ENCODE results near the gene NFX1.
"Not testable (repeated sequence)": the region's sequence is repeated elsewhere in the genome, so short reads cannot be mapped to it uniquely, and the experiment has no call there.

Gene NFX1

DNA sequence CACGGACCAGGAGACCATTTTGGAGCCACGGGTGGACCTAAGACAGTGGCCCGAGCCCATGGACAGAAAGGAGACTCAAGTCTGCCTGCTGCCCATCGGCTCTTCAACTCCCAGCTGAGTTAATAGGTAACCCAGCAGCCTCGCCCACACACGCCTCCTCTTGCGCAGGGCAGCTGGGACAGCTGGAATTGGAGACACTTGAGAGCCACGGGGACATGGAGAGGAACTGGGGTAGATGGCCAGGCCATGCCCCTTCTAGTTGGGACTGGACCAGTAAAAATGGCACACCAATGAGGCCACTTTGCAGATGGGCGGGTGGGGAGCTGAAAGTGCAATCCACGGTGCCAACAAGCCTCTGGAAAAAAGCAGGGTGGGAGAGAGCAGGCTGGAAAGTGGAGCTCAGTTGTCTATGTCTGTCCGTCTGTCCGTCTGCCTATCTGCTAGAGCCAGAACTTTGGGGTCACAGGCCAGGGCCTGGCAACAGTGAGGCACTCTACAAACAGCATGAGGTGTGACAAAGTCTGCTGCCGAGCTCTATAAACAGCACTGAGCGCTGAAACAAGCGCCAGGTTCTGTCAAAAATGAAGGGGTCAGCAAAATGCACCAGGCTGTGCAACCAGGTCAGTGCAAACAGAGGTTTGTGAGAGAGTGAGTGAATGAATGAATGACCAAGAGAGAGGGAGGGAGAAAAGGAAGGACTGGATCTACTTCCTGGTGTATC, 105.0 kb downstream of the NFX1 start:
- not testable (repeated sequence) for H2BK5ac ChIP-seq (ENCODE audit: low read depth, low read length, poor library complexity, severe bottlenecking); H2AFZ ChIP-seq (ENCODE audit: low read depth, low read length); H3K18ac ChIP-seq (ENCODE audit: low read depth in 1 of 2, low read length in 2 of 2); H3K27ac ChIP-seq (ENCODE audit: low read length, poor library complexity, severe bottlenecking); H3K14ac ChIP-seq (ENCODE audit: low read length in 2 of 2); H3K23ac ChIP-seq (ENCODE audit: low read length in 2 of 2); DNase-seq; H2BK15ac ChIP-seq (ENCODE audit: low read depth, poor library complexity, severe bottlenecking); H2BK12ac ChIP-seq (ENCODE audit: low read length in 2 of 2); H3K9me3 ChIP-seq (ENCODE audit: control insufficient read depth, low read length); H3K27me3 ChIP-seq (ENCODE audit: control insufficient read depth in 1 of 2, insufficient read depth in 1 of 2, low read length in 2 of 2); H4K91ac ChIP-seq (ENCODE audit: low read length); H2BK120ac ChIP-seq (ENCODE audit: low read depth, low read length); H2AK5ac ChIP-seq (ENCODE audit: low read length, severe bottlenecking); H3K4ac ChIP-seq (ENCODE audit: low read depth in 1 of 2, low read length in 2 of 2); H3K79me1 ChIP-seq (replicated peaks; ENCODE audit: low read length, poor library complexity, severe bottlenecking); H3K4me3 ChIP-seq (ENCODE audit: insufficient read depth in 1 of 2, low read depth in 1 of 2, low read length in 2 of 2); H4K8ac ChIP-seq (ENCODE audit: low read length); H3K36me3 ChIP-seq (ENCODE audit: control insufficient read depth in 1 of 2, insufficient read depth in 2 of 2, low read depth in 1 of 2, low read length in 2 of 2); H3K4me2 ChIP-seq (ENCODE audit: low read length, poor library complexity, severe bottlenecking); H3K9ac ChIP-seq (ENCODE audit: low read length)
- WGBS: 92% methylated on average over 15 of the region's 15 CpGs
- peaks cover 16% of the 10 kb centered on the region for H3K4me1 ChIP-seq (ENCODE audit: control insufficient read depth, insufficient read depth, low read depth, low read length)

DNA sequence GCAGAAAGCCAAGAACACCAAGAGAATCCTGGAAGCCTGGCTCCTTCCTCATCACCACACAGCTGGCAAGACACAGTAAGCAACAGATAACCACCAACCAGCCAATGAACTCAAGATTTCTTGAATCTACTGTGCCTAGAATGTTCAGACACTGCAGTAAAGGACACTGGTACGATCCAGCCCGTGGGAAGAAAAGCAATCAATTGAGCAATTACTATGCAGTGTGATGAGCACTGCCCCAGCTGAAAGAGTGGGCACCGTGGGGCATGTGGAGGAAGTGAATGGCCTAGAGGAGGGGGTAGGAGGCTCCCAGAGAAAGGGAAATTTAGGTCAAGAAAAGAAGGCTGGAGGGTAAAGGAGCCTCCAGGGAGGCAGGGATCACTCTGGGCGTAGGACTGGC, 107.5 kb downstream of the NFX1 start:
- H3K9me3 ChIP-seq (ENCODE audit: control insufficient read depth, low read length); H3K4me1 ChIP-seq (ENCODE audit: control insufficient read depth, insufficient read depth, low read depth, low read length); H3K14ac ChIP-seq (ENCODE audit: low read length in 2 of 2); H2BK15ac ChIP-seq (ENCODE audit: low read depth, poor library complexity, severe bottlenecking); DNase-seq; H3K36me3 ChIP-seq (ENCODE audit: control insufficient read depth in 1 of 2, insufficient read depth in 2 of 2, low read depth in 1 of 2, low read length in 2 of 2); H3K4me2 ChIP-seq (ENCODE audit: low read length, poor library complexity, severe bottlenecking); H2BK5ac ChIP-seq (ENCODE audit: low read depth, low read length, poor library complexity, severe bottlenecking); H3K27ac ChIP-seq (ENCODE audit: low read length, poor library complexity, severe bottlenecking); H2AK5ac ChIP-seq (ENCODE audit: low read length, severe bottlenecking); H3K18ac ChIP-seq (ENCODE audit: low read depth in 1 of 2, low read length in 2 of 2); H4K8ac ChIP-seq (ENCODE audit: low read length); H2BK12ac ChIP-seq (ENCODE audit: low read length in 2 of 2); H4K91ac ChIP-seq (ENCODE audit: low read length); H3K23ac ChIP-seq (ENCODE audit: low read length in 2 of 2); H3K4ac ChIP-seq (ENCODE audit: low read depth in 1 of 2, low read length in 2 of 2); H3K9ac ChIP-seq (ENCODE audit: low read length); H3K27me3 ChIP-seq (ENCODE audit: control insufficient read depth in 1 of 2, insufficient read depth in 1 of 2, low read length in 2 of 2); H2AFZ ChIP-seq (ENCODE audit: low read depth, low read length); H3K79me1 ChIP-seq (replicated peaks; ENCODE audit: low read length, poor library complexity, severe bottlenecking); H2BK120ac ChIP-seq (ENCODE audit: low read depth, low read length); H3K4me3 ChIP-seq (ENCODE audit: insufficient read depth in 1 of 2, low read depth in 1 of 2, low read length in 2 of 2): not testable (repeated sequence)
- no CpG with 5 or more reads among the region's 4 CpGs for WGBS

DNA sequence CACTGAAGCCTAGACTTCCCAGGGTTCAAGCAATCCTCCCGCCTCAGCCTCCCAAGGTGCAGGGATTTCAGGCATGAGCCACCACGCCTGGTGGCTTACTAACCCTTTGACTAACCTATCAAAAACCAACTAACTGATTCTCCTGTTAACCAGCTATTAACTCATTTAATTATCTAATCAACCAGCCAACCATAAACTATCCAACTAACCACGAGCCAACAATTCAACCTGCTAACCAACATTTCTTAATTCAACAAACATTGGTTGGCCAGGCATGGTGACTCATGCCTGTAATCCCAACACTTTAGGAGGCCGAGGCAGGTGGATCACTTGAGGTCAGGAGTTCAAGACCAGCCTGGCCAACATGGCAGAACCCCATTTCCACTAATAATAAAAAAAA, 108.7 kb downstream of the NFX1 start:
- not testable (repeated sequence) for H4K91ac ChIP-seq (ENCODE audit: low read length); H3K4me3 ChIP-seq (ENCODE audit: insufficient read depth in 1 of 2, low read depth in 1 of 2, low read length in 2 of 2); H2BK120ac ChIP-seq (ENCODE audit: low read depth, low read length); H2AK5ac ChIP-seq (ENCODE audit: low read length, severe bottlenecking); H3K79me1 ChIP-seq (replicated peaks; ENCODE audit: low read length, poor library complexity, severe bottlenecking); H3K4ac ChIP-seq (ENCODE audit: low read depth in 1 of 2, low read length in 2 of 2); H3K14ac ChIP-seq (ENCODE audit: low read length in 2 of 2); H2BK15ac ChIP-seq (ENCODE audit: low read depth, poor library complexity, severe bottlenecking); H3K9ac ChIP-seq (ENCODE audit: low read length); H2BK5ac ChIP-seq (ENCODE audit: low read depth, low read length, poor library complexity, severe bottlenecking); H3K27me3 ChIP-seq (ENCODE audit: control insufficient read depth in 1 of 2, insufficient read depth in 1 of 2, low read length in 2 of 2); H3K23ac ChIP-seq (ENCODE audit: low read length in 2 of 2); H3K27ac ChIP-seq (ENCODE audit: low read length, poor library complexity, severe bottlenecking); DNase-seq; H2BK12ac ChIP-seq (ENCODE audit: low read length in 2 of 2); H3K18ac ChIP-seq (ENCODE audit: low read depth in 1 of 2, low read length in 2 of 2); H3K36me3 ChIP-seq (ENCODE audit: control insufficient read depth in 1 of 2, insufficient read depth in 2 of 2, low read depth in 1 of 2, low read length in 2 of 2); H3K4me1 ChIP-seq (ENCODE audit: control insufficient read depth, insufficient read depth, low read depth, low read length); H4K8ac ChIP-seq (ENCODE audit: low read length); H3K9me3 ChIP-seq (ENCODE audit: control insufficient read depth, low read length); H2AFZ ChIP-seq (ENCODE audit: low read depth, low read length); H3K4me2 ChIP-seq (ENCODE audit: low read length, poor library complexity, severe bottlenecking)
- WGBS: 82% methylated on average over 3 of the region's 4 CpGs

DNA sequence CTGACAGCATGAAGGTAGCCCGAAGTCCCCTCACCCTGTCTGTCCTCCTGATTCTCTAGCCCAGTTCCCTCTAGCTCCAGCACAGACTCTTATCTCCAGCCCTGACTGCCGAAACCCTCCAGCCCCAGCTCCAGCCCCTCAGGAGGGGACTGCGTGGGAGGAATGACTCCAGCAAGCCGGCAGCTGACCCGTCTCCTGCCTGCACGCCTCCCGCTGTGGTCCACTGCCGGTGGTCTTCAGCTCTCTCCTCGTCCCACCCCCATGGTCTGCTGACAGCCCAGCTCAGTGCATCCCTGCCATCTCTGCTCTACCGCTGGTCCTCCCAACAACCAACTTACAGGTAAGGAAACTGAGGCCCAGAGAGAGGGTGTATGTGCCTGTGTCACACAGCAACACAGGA, 111.5 kb downstream of the NFX1 start:
- H2BK120ac ChIP-seq (ENCODE audit: low read depth, low read length); H3K4me2 ChIP-seq (ENCODE audit: low read length, poor library complexity, severe bottlenecking); H3K4me1 ChIP-seq (ENCODE audit: control insufficient read depth, insufficient read depth, low read depth, low read length); H2AK5ac ChIP-seq (ENCODE audit: low read length, severe bottlenecking); H3K79me1 ChIP-seq (replicated peaks; ENCODE audit: low read length, poor library complexity, severe bottlenecking); H3K14ac ChIP-seq (ENCODE audit: low read length in 2 of 2); H3K9me3 ChIP-seq (ENCODE audit: control insufficient read depth, low read length); H3K4ac ChIP-seq (ENCODE audit: low read depth in 1 of 2, low read length in 2 of 2); H4K91ac ChIP-seq (ENCODE audit: low read length); H2BK5ac ChIP-seq (ENCODE audit: low read depth, low read length, poor library complexity, severe bottlenecking); H3K18ac ChIP-seq (ENCODE audit: low read depth in 1 of 2, low read length in 2 of 2); H3K36me3 ChIP-seq (ENCODE audit: control insufficient read depth in 1 of 2, insufficient read depth in 2 of 2, low read depth in 1 of 2, low read length in 2 of 2); H2BK12ac ChIP-seq (ENCODE audit: low read length in 2 of 2); H4K8ac ChIP-seq (ENCODE audit: low read length); H3K27me3 ChIP-seq (ENCODE audit: control insufficient read depth in 1 of 2, insufficient read depth in 1 of 2, low read length in 2 of 2); H3K9ac ChIP-seq (ENCODE audit: low read length); H3K23ac ChIP-seq (ENCODE audit: low read length in 2 of 2); H2BK15ac ChIP-seq (ENCODE audit: low read depth, poor library complexity, severe bottlenecking); H3K27ac ChIP-seq (ENCODE audit: low read length, poor library complexity, severe bottlenecking); DNase-seq; H2AFZ ChIP-seq (ENCODE audit: low read depth, low read length): not testable (repeated sequence)
- WGBS: 55% methylated on average over 9 of the region's 10 CpGs
- peak overlapping the region in 1 of 2 experiments; percentile 44 for H3K4me3 ChIP-seq (ENCODE audit: insufficient read depth in 1 of 2, low read depth in 1 of 2, low read length in 2 of 2)
